Activated naive CD4-positive, alpha-beta T cell treated with anti-CD3 and anti-CD28 coated beads, Interleukin-2, amount 50 U/mL, for 24 hours (primary cell): Measurements from ENCODE around the gene PRICKLE2.

ENCODE experiments used
- H3K27ac Mint-ChIP-seq: one replicate; pipeline ENCODE4 v1.8.0; 2021; ENCODE audit warnings: mild to moderate bottlenecking, mixed read lengths
- H3K27me3 Mint-ChIP-seq: one replicate; pipeline ENCODE4 v1.8.0; 2021; ENCODE audit warnings: mixed read lengths
- H3K36me3 Mint-ChIP-seq: one replicate; pipeline ENCODE4 v1.8.0; 2021; ENCODE audit warnings: mixed read lengths
- H3K4me1 Mint-ChIP-seq: one replicate; pipeline ENCODE4 v1.8.0; 2021; ENCODE audit warnings: mixed read lengths
- H3K4me3 Mint-ChIP-seq: one replicate; pipeline ENCODE4 v1.8.0; 2021; ENCODE audit warnings: mild to moderate bottlenecking, mixed read lengths
- H3K9me3 Mint-ChIP-seq: one replicate; pipeline ENCODE4 v1.8.0; 2021; ENCODE audit warnings: mixed read lengths

The PRICKLE2 gene

GRCh38 chr3:64122476-64122875, 102.8 kb downstream of the PRICKLE2 start:
- Mint-ChIP-seq H3K4me1 (no peaks in the 10 kb centered on the region), H3K27me3 (peaks cover 4% of the 10 kb centered on the region), H3K27ac (no peak overlapping the region), H3K4me3 (no peak overlapping the region), H3K36me3 (no peaks in the 10 kb centered on the region), H3K9me3 (peaks cover 14% of the 10 kb centered on the region)

DNA sequence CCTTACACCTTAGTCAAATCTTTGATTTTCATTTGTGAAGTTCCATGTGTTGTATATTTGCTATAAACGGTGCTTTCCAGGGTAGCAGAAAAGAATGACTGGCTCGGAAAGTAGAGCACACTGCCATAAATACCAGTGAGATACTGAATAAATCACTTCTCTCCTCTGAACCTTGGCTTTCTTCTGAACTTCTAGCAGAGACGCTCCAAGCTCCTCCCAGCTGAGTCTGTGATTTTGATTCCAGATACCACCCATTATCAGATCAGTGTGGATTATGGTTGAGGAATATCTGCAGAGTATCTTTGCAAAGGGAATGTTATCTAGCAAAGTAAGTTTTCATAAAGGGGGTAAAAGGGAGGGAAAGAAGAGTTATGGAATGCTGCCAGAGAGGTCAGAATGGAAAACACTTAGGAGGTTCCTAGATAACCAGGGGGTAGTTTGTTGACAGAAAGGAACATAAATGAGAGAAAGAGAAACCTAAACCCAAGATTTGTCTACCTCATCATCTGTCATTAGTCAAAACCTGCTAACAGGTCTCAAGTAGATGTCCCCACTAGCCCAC, 103.4 kb downstream of the PRICKLE2 start:
- H3K9me3 Mint-ChIP-seq, result peaks cover 14% of the 10 kb centered on the region
- H3K36me3 Mint-ChIP-seq, result no peaks in the 10 kb centered on the region
- no peaks in the 10 kb centered on the region for H3K4me1 Mint-ChIP-seq
- H3K4me3 Mint-ChIP-seq, result no peak overlapping the region
- H3K27me3 Mint-ChIP-seq, result peaks cover 3% of the 10 kb centered on the region
- no peak overlapping the region for H3K27ac Mint-ChIP-seq

- Mint-ChIP-seq H3K27ac (no peak overlapping the region), H3K4me1 (no peaks in the 10 kb centered on the region), H3K36me3 (no peaks in the 10 kb centered on the region), H3K9me3 (peaks cover 14% of the 10 kb centered on the region), H3K4me3 (no peak overlapping the region), H3K27me3 (peaks cover 3% of the 10 kb centered on the region)
Observed at GRCh38 chr3:64120876-64121275, 104.4 kb downstream of the PRICKLE2 start.

- peaks cover 2% of the 10 kb centered on the region for H3K27me3 Mint-ChIP-seq
- H3K4me3 Mint-ChIP-seq, result no peak overlapping the region
- no peak overlapping the region for H3K27ac Mint-ChIP-seq
- no peaks in the 10 kb centered on the region for H3K4me1 Mint-ChIP-seq
- peaks cover 6% of the 10 kb centered on the region for H3K9me3 Mint-ChIP-seq
- H3K36me3 Mint-ChIP-seq, result peaks cover 2% of the 10 kb centered on the region
Observed at GRCh38 chr3:64117483-64117882, 107.8 kb downstream of the PRICKLE2 start.

GRCh38 chr3:64114651-64115050, 110.6 kb downstream of the PRICKLE2 start:
- Mint-ChIP-seq H3K27ac (no peak overlapping the region), H3K36me3 (peaks cover 2% of the 10 kb centered on the region), H3K4me1 (no peaks in the 10 kb centered on the region), H3K27me3 (peaks cover 9% of the 10 kb centered on the region), H3K9me3 (peaks cover 6% of the 10 kb centered on the region), H3K4me3 (no peak overlapping the region)

DNA sequence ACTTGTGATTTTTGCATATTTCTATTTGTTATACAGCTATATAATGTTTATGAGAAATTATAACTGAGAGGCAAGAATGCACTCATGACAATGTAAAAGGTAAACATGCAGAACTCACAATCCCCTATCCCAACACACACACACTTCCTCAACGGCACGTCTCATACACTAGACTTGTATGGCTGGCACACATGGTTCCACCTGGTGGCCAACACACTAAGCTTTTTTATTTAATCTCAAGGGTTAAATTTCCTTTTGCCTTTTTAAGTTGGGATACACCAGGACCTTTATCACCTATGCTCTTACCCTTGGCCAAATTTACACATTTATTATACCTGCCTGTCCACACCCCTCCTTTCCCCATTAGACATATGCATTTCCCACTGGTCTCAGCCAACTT, 113.4 kb downstream of the PRICKLE2 start:
- H3K9me3 Mint-ChIP-seq, result no peaks in the 10 kb centered on the region
- no peaks in the 10 kb centered on the region for H3K4me1 Mint-ChIP-seq
- H3K36me3 Mint-ChIP-seq, result peaks cover 2% of the 10 kb centered on the region
- H3K4me3 Mint-ChIP-seq, result no peak overlapping the region
- peaks cover 10% of the 10 kb centered on the region for H3K27me3 Mint-ChIP-seq
- no peak overlapping the region for H3K27ac Mint-ChIP-seq

GRCh38 chr3:64111083-64111482, 114.2 kb downstream of the PRICKLE2 start:
- Mint-ChIP-seq H3K36me3 (peaks cover 2% of the 10 kb centered on the region), H3K27me3 (peaks cover 10% of the 10 kb centered on the region), H3K4me3 (no peak overlapping the region), H3K27ac (no peak overlapping the region), H3K9me3 (no peaks in the 10 kb centered on the region), H3K4me1 (no peaks in the 10 kb centered on the region)

- H3K36me3 Mint-ChIP-seq, result peaks cover 2% of the 10 kb centered on the region
- H3K27ac Mint-ChIP-seq, result no peak overlapping the region
- peaks cover 10% of the 10 kb centered on the region for H3K27me3 Mint-ChIP-seq
- no peaks in the 10 kb centered on the region for H3K4me1 Mint-ChIP-seq
- no peaks in the 10 kb centered on the region for H3K9me3 Mint-ChIP-seq
- no peak overlapping the region for H3K4me3 Mint-ChIP-seq
Observed at GRCh38 chr3:64110071-64110470, 115.2 kb downstream of the PRICKLE2 start.

DNA sequence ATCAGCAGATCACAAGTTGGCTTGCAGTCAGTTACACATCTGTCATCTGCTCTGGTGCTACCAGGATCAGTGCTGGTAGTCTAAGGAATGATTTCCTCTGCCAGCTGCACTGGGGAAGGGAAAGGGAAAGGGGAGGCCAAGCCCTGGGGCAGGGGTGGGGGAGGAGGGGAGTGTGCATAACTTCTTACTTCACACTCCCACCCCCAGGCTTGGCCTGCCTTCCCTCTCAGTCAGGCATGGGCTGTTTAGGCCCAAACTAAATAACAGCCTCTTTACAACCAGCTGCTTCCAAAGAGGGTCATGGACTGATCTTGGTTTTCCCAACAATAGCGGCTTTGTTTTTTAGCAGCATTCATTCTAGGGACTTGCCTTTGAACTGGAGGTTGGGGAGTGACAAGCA, 115.8 kb downstream of the PRICKLE2 start:
- peaks cover 2% of the 10 kb centered on the region for H3K36me3 Mint-ChIP-seq
- H3K27me3 Mint-ChIP-seq, result peaks cover 10% of the 10 kb centered on the region
- H3K9me3 Mint-ChIP-seq, result no peaks in the 10 kb centered on the region
- no peak overlapping the region for H3K27ac Mint-ChIP-seq
- no peaks in the 10 kb centered on the region for H3K4me1 Mint-ChIP-seq
- H3K4me3 Mint-ChIP-seq, result no peak overlapping the region

- Mint-ChIP-seq H3K4me3 (no peak overlapping the region), H3K27ac (no peak overlapping the region), H3K27me3 (peaks cover 10% of the 10 kb centered on the region), H3K4me1 (no peaks in the 10 kb centered on the region), H3K9me3 (no peaks in the 10 kb centered on the region), H3K36me3 (peaks cover 2% of the 10 kb centered on the region)
Observed at GRCh38 chr3:64108784-64109317, 116.4 kb downstream of the PRICKLE2 start.

DNA sequence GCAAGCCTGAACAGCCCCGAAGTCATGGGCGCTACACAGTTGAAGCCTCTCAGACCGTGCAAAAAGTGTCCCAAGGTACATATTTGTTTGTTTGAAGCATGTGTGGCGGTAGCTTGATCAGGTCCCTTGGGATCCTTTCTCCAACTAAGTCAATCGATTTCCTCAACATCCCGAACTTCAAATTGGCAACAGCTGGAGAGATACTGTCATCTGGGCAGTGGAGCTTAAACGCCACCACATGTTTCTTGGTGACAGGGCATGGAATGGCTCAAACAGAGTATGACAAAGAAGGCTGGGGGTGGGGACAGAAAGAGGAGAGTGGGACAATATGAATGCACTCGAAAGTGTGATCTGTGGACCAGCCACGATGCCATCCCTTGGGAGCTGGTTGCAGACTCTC, 117.0 kb downstream of the PRICKLE2 start:
- Mint-ChIP-seq H3K4me1 (no peaks in the 10 kb centered on the region), H3K9me3 (no peaks in the 10 kb centered on the region), H3K27me3 (peaks cover 10% of the 10 kb centered on the region), H3K27ac (no peak overlapping the region), H3K4me3 (no peak overlapping the region), H3K36me3 (peaks cover 2% of the 10 kb centered on the region)

- Mint-ChIP-seq H3K4me1 (no peaks in the 10 kb centered on the region), H3K4me3 (no peak overlapping the region), H3K36me3 (no peaks in the 10 kb centered on the region), H3K27me3 (peaks cover 13% of the 10 kb centered on the region), H3K27ac (no peak overlapping the region), H3K9me3 (no peaks in the 10 kb centered on the region)
Observed at GRCh38 chr3:64107190-64107589, 118.1 kb downstream of the PRICKLE2 start.

DNA sequence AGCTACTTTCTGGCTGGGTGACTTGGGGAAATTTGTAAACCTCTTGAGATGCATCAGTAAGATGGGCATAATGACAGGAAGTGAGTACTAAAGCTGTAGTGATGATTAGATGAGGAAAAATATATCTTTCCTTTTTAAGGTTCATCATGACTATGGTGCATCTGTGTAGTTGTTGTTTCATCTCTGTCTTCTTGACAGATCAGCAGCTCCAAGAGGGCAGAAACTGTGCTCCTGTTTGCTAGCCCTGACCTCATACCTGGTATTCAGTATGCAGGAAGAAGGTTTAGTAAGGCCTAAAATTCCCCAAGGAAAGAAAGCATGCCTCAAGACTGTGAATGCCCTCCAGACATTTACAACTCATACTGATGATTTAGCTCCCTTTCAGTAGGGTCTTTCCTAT, 119.5 kb downstream of the PRICKLE2 start:
- H3K27ac Mint-ChIP-seq, result no peak overlapping the region
- no peaks in the 10 kb centered on the region for H3K9me3 Mint-ChIP-seq
- no peaks in the 10 kb centered on the region for H3K36me3 Mint-ChIP-seq
- H3K4me3 Mint-ChIP-seq, result no peak overlapping the region
- no peaks in the 10 kb centered on the region for H3K4me1 Mint-ChIP-seq
- peaks cover 11% of the 10 kb centered on the region for H3K27me3 Mint-ChIP-seq

DNA sequence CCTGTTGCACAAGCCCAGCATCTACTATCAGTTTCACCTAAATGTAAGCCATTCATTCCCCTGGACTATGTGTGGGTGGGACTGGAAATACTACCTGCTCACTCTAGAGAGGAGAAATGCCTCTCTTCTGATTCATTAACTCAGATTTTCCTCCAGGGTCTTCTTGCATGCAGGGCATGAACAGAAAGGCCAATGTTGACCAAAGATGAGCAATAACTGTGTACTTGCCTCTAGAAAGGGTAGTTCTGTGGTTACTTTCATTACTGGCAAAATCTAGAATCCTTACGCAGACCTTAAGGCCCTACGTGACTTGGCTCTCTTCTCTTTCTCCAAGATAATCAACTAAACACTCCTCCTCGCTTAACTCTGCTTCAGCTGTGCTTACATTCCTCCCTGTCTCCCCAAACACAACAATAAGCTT, 120.6 kb downstream of the PRICKLE2 start:
- no peak overlapping the region for H3K27ac Mint-ChIP-seq
- peaks cover 6% of the 10 kb centered on the region for H3K27me3 Mint-ChIP-seq
- H3K4me3 Mint-ChIP-seq, result no peak overlapping the region
- H3K36me3 Mint-ChIP-seq, result no peaks in the 10 kb centered on the region
- no peaks in the 10 kb centered on the region for H3K4me1 Mint-ChIP-seq
- no peaks in the 10 kb centered on the region for H3K9me3 Mint-ChIP-seq

DNA sequence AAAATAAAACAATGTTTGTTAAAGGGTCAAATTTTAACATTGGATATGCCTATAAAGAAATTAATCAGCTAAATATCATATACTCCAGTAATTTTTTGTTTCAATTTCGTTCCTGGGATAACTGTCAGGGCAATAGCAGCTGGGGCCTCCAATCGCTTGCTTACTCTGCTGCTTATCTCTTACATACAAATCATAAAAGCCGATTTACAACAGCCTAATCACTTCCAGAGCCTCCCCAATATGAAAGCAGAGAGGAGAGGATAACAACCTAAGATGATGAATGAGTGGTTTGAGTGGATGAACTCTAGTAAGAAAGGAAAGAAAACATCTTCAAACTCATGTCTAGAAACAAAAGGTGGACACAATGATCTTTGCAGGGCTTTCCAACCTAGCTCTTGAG, 121.3 kb downstream of the PRICKLE2 start:
- Mint-ChIP-seq H3K27me3 (peaks cover 6% of the 10 kb centered on the region), H3K36me3 (no peaks in the 10 kb centered on the region), H3K9me3 (no peaks in the 10 kb centered on the region), H3K4me1 (no peaks in the 10 kb centered on the region), H3K4me3 (no peak overlapping the region), H3K27ac (no peak overlapping the region)

- H3K27ac Mint-ChIP-seq, result no peak overlapping the region
- H3K36me3 Mint-ChIP-seq, result no peaks in the 10 kb centered on the region
- no peaks in the 10 kb centered on the region for H3K9me3 Mint-ChIP-seq
- H3K27me3 Mint-ChIP-seq, result peaks cover 6% of the 10 kb centered on the region
- H3K4me3 Mint-ChIP-seq, result no peak overlapping the region
- no peaks in the 10 kb centered on the region for H3K4me1 Mint-ChIP-seq
Observed at GRCh38 chr3:64103131-64103530, 122.1 kb downstream of the PRICKLE2 start.

GRCh38 chr3:64102147-64102546, 123.1 kb downstream of the PRICKLE2 start:
- Mint-ChIP-seq H3K36me3 (no peaks in the 10 kb centered on the region), H3K9me3 (no peaks in the 10 kb centered on the region), H3K27ac (no peak overlapping the region), H3K27me3 (peaks cover 9% of the 10 kb centered on the region), H3K4me3 (no peak overlapping the region), H3K4me1 (no peaks in the 10 kb centered on the region)
